SU-DHL-6 (cell line): ENCODE data around the gene OR2J1.
"Not testable (repeated sequence)": the region's sequence is repeated elsewhere in the genome, so short reads cannot be mapped to it uniquely, and the experiment has no call there.

Experiments
- CTCF ChIP-seq: fragments of 200-600 bp; sonication (generic); IDR thresholded peaks from one replicate; pipeline ENCODE4 v1.5.1; 2017; ENCODE audit warnings: antibody characterized with exemption, mild to moderate bottlenecking, low read length, moderate library complexity; ENCODE audit not compliant: insufficient read depth, poor library complexity, severe bottlenecking
- EZH2phosphoT487 ChIP-seq: fragments of 200-600 bp; sonication (generic), shearing (Covaris generic); conservative IDR thresholded peaks from 2 replicates; pipeline ENCODE4 v1.6.1; 2018; ENCODE audit warnings: mild to moderate bottlenecking, antibody characterized with exemption, low read length, moderate library complexity, mixed read lengths

DNA sequence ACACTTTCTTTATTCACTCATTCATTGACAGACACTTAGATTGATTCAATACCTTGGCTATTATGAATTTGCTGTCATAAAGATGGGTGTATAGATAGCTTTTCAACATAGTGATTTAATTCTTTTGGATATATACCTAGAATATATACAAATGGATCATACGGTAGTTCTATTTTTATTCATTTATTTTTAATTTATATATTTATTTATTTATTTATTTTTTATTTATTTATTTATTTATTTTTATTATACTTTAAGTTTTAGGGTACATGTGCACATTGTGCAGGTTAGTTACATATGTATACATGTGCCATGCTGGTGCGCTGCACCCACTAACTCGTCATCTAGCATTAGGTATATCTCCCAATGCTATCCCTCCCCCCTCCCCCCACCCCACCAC is 15.7 kb downstream of the OR2J1 start:
- not testable (repeated sequence) for TF ChIP-seq CTCF, EZH2phosphoT487
